ENCODE results near the gene PDCD1LG2. TPM values are rescaled to one million over a fixed set of nuclear protein-coding genes. Genes with fewer than 3 reads are reported as not detected.

Gene PDCD1LG2
- total RNA-seq, 4 donors from 2014 or later, result 0.27 to 0.64 TPM; not detected in 2

- no peaks in the 10 kb centered on the region for H3K9me3 ChIP-seq
- no peaks in the 10 kb centered on the region for H3K36me3 ChIP-seq
- in situ Hi-C loops (cut with MboI; ENCODE audit: low pct_ligation_motif_present in 1 of 4, low pct_unique_long_range_greater_than_20kb in 1 of 4, low sequenced_read_pairs in 3 of 4) (no loop called here), intact Hi-C loops (cut with DNase I; ENCODE audit: low total_unique reads) (no loop called here)
- H3K27ac ChIP-seq, result no peak overlapping the region
- no peak overlapping the region for H3K4me3 ChIP-seq
- no peak for DNase-seq
- 91 to 100% methylated on average over 2 of the region's 2 CpGs for WGBS, 2 donors (ENCODE audit: low coverage in 1 of 2)
- H3K27me3 ChIP-seq, result no peaks in the 10 kb centered on the region
- TF ChIP-seq EP300 (IDR thresholded peaks at IDR 0.05; ENCODE audit: low read depth), result no peak
- no peak for TF ChIP-seq CTCF (IDR thresholded peaks at IDR 0.05)
- no peak for TF ChIP-seq POLR2A (IDR thresholded peaks at IDR 0.05)
- no peak for TF ChIP-seq POLR2AphosphoS5 (IDR thresholded peaks at IDR 0.05)
- peaks cover 0 to 12% (median 2%) of the 10 kb centered on the region in 4 donors for H3K4me1 ChIP-seq
These were observed 3.8 kb downstream of the PDCD1LG2 start for GRCh38 chr9:5513966-5514616.

- Histone ChIP-seq H3K27me3 (no peaks in the 10 kb centered on the region), H3K36me3 (no peaks in the 10 kb centered on the region), H3K9me3 (no peaks in the 10 kb centered on the region), H3K27ac (no peak overlapping the region), H3K4me1 (peaks cover 0 to 11% (median 2%) of the 10 kb centered on the region in 4 donors), H3K4me3 (no peak overlapping the region)
- no peak for DNase-seq
- in situ Hi-C loops (cut with MboI; ENCODE audit: low pct_ligation_motif_present in 1 of 4, low pct_unique_long_range_greater_than_20kb in 1 of 4, low sequenced_read_pairs in 3 of 4) (no loop called here), intact Hi-C loops (cut with DNase I; ENCODE audit: low total_unique reads) (no loop called here)
- TF ChIP-seq CTCF (IDR thresholded peaks at IDR 0.05), result no peak
- TF ChIP-seq EP300 (IDR thresholded peaks at IDR 0.05; ENCODE audit: low read depth), result no peak
- TF ChIP-seq POLR2A (IDR thresholded peaks at IDR 0.05), result no peak
- no peak for TF ChIP-seq POLR2AphosphoS5 (IDR thresholded peaks at IDR 0.05)
- 76 to 83% methylated on average over 6 of the region's 6 CpGs for WGBS, 2 donors (ENCODE audit: low coverage in 1 of 2)
These were observed 4.4 kb downstream of the PDCD1LG2 start for GRCh38 chr9:5514617-5515260.

- TF ChIP-seq POLR2A (IDR thresholded peaks at IDR 0.05) (no peak), EP300 (IDR thresholded peaks at IDR 0.05; ENCODE audit: low read depth) (no peak), CTCF (IDR thresholded peaks at IDR 0.05) (no peak), POLR2AphosphoS5 (IDR thresholded peaks at IDR 0.05) (no peak)
- Histone ChIP-seq H3K27me3 (no peaks in the 10 kb centered on the region), H3K27ac (no peak overlapping the region), H3K4me1 (peaks cover 0 to 7% (median 2%) of the 10 kb centered on the region in 4 donors), H3K36me3 (no peaks in the 10 kb centered on the region), H3K9me3 (no peaks in the 10 kb centered on the region), H3K4me3 (no peak overlapping the region)
- 80 to 93% methylated on average over 4 of the region's 4 CpGs for WGBS, 2 donors (ENCODE audit: low coverage in 1 of 2)
- in situ Hi-C loops (cut with MboI; ENCODE audit: low pct_ligation_motif_present in 1 of 4, low pct_unique_long_range_greater_than_20kb in 1 of 4, low sequenced_read_pairs in 3 of 4) (no loop called here), intact Hi-C loops (cut with DNase I; ENCODE audit: low total_unique reads) (no loop called here)
- DNase-seq, result no peak
These were observed 4.9 kb downstream of the PDCD1LG2 start for GRCh38 chr9:5515261-5515650.

GRCh38 chr9:5516453-5517220 is 6.3 kb downstream of the PDCD1LG2 start:
- Histone ChIP-seq H3K4me3 (no peak overlapping the region), H3K36me3 (no peaks in the 10 kb centered on the region), H3K27me3 (no peaks in the 10 kb centered on the region), H3K27ac (no peak overlapping the region), H3K9me3 (no peaks in the 10 kb centered on the region), H3K4me1 (peaks cover 0 to 4% (median 0%) of the 10 kb centered on the region in 4 donors)
- intact Hi-C loops (cut with DNase I; ENCODE audit: low total_unique reads) (no loop called here), in situ Hi-C loops (cut with MboI; ENCODE audit: low pct_ligation_motif_present in 1 of 4, low pct_unique_long_range_greater_than_20kb in 1 of 4, low sequenced_read_pairs in 3 of 4) (no loop called here)
- TF ChIP-seq POLR2AphosphoS5 (IDR thresholded peaks at IDR 0.05) (no peak), CTCF (IDR thresholded peaks at IDR 0.05) (no peak), POLR2A (IDR thresholded peaks at IDR 0.05) (no peak), EP300 (IDR thresholded peaks at IDR 0.05; ENCODE audit: low read depth) (no peak)
- DNase-seq, result no peak
- 98% methylated on average over 9 of the region's 10 CpGs; no CpG with 5 or more reads in 1 of the 2 donors for WGBS, 2 donors (ENCODE audit: low coverage in 1 of 2)
